GM12892 (cell line): ENCODE measurements around the gene GAGE13.
"Not testable (repeated sequence)": the region's sequence is repeated elsewhere in the genome, so short reads cannot be mapped to it uniquely, and the experiment has no call there.

Experiments used
- POLR2A ChIP-seq: IDR thresholded peaks from 2 replicates; pipeline ENCODE4 v1.6.1; 2011; ENCODE audit warnings: low read depth, low read length, control low read depth
- POLR2AphosphoS5 ChIP-seq: IDR thresholded peaks from 2 replicates; pipeline ENCODE4 v1.6.1; 2011; ENCODE audit warnings: low read depth, low read length, control low read depth
- TAF1 ChIP-seq: IDR thresholded peaks from 2 replicates; pipeline ENCODE4 v1.6.1; 2011; ENCODE audit warnings: low read depth, mild to moderate bottlenecking, control low read depth, low read length, borderline replicate concordance

GRCh38 chrX:49331282-49331681, at the start of gene GAGE13:
- not testable (repeated sequence) for TF ChIP-seq POLR2AphosphoS5, POLR2A, TAF1
